Subcutaneous abdominal adipose tissue (tissue), 5 donors: ENCODE results near the gene RNF224.

Experiments
- H3K27ac ChIP-seq: one replicate; pipeline ENCODE4 v1.7.0; 2013; ENCODE audit warnings: low read depth, mild to moderate bottlenecking, inconsistent platforms, low read length, moderate library complexity
- H3K27me3 ChIP-seq, 5 donors: one replicate each; pipeline ENCODE4 v1.7.0; 2013; ENCODE audit warnings: low read length in 5 of 5, inconsistent platforms in 1 of 5; ENCODE audit not compliant: control insufficient read depth in 5 of 5, insufficient read depth in 4 of 5
- H3K36me3 ChIP-seq, 5 donors: one replicate each; pipeline ENCODE4 v1.7.0; 2013; ENCODE audit warnings: low read length in 5 of 5; ENCODE audit not compliant: control insufficient read depth in 5 of 5, insufficient read depth in 5 of 5
- H3K4me1 ChIP-seq, 5 donors: one replicate each; pipeline ENCODE4 v1.7.0; 2013; ENCODE audit warnings: low read length in 5 of 5, mild to moderate bottlenecking in 3 of 5, moderate library complexity in 1 of 5; ENCODE audit not compliant: control insufficient read depth in 5 of 5, insufficient read depth in 5 of 5
- H3K4me3 ChIP-seq, 5 donors: one replicate each; pipeline ENCODE4 v1.7.0; 2013; ENCODE audit warnings: low read length in 5 of 5, low read depth in 1 of 5
- H3K9ac ChIP-seq, 5 donors: one replicate each; pipeline ENCODE4 v1.7.0; 2013; ENCODE audit warnings: low read length in 5 of 5, mild to moderate bottlenecking in 4 of 5, moderate library complexity in 3 of 5
- H3K9me3 ChIP-seq, 5 donors: one replicate each; pipeline ENCODE4 v1.7.0; 2013; ENCODE audit warnings: low read length in 5 of 5; ENCODE audit not compliant: control insufficient read depth in 5 of 5
- donor health status: healthy.
- donor health status: healthy.
- donor health status: healthy.
- donor health status: healthy.
- donor health status: healthy.

The RNF224 gene

GRCh38 chr9:137226338-137227053 lies 806 bp upstream of the RNF224 start:
- Histone ChIP-seq H3K4me3 (no peak overlapping the region), H3K9ac (no peak overlapping the region), H3K27me3 (peaks cover 29 to 47% (median 46%) of the 10 kb centered on the region in 5 donors)

GRCh38 chr9:137227853-137228505 lies 677 bp downstream of the RNF224 start:
- no peak overlapping the region for H3K27ac ChIP-seq
- no peaks in the 10 kb centered on the region for H3K36me3 ChIP-seq
- peaks cover 40 to 59% (median 57%) of the 10 kb centered on the region in 5 donors for H3K27me3 ChIP-seq
- H3K9me3 ChIP-seq = no peaks in the 10 kb centered on the region
- peaks cover 0 to 10% (median 9%) of the 10 kb centered on the region in 5 donors for H3K4me1 ChIP-seq
- H3K4me3 ChIP-seq = no peak overlapping the region
- no peak overlapping the region for H3K9ac ChIP-seq

More at GRCh38 chr9:137226338-137227053, 806 bp upstream of the RNF224 start:
- Histone ChIP-seq H3K4me1 (peaks cover 0 to 18% (median 17%) of the 10 kb centered on the region in 5 donors), H3K27ac (no peak overlapping the region), H3K36me3 (no peaks in the 10 kb centered on the region), H3K9me3 (no peaks in the 10 kb centered on the region)

GRCh38 chr9:137228506-137228967 lies 1.2 kb downstream of the RNF224 start:
- H3K27ac ChIP-seq = no peak overlapping the region
- peaks cover 43 to 64% (median 61%) of the 10 kb centered on the region in 5 donors for H3K27me3 ChIP-seq
- H3K9ac ChIP-seq = no peak overlapping the region
- H3K4me3 ChIP-seq = no peak overlapping the region
- peaks cover 0 to 7% (median 7%) of the 10 kb centered on the region in 5 donors for H3K4me1 ChIP-seq
- no peaks in the 10 kb centered on the region for H3K9me3 ChIP-seq
- H3K36me3 ChIP-seq = no peaks in the 10 kb centered on the region

GRCh38 chr9:137228968-137229896 lies 1.9 kb downstream of the RNF224 start:
- no peaks in the 10 kb centered on the region for H3K36me3 ChIP-seq
- H3K4me1 ChIP-seq = peaks cover 0 to under 1% (median under 1%) of the 10 kb centered on the region in 5 donors
- no peak overlapping the region for H3K27ac ChIP-seq
- no peak overlapping the region for H3K4me3 ChIP-seq
- peaks cover 45 to 67% (median 64%) of the 10 kb centered on the region in 5 donors for H3K27me3 ChIP-seq
- no peak overlapping the region for H3K9ac ChIP-seq
- no peaks in the 10 kb centered on the region for H3K9me3 ChIP-seq

GRCh38 chr9:137229903-137230704 lies 2.8 kb downstream of the RNF224 start:
- no peak overlapping the region for H3K27ac ChIP-seq
- H3K27me3 ChIP-seq = peaks cover 53 to 76% (median 70%) of the 10 kb centered on the region in 5 donors
- no peaks in the 10 kb centered on the region for H3K4me1 ChIP-seq

GRCh38 chr9:137230705-137231371 lies 3.5 kb downstream of the RNF224 start, which contains the start of gene SLC34A3:
Gene SLC34A3 (plus strand): TSS chr9:137230901. CDS start chr9:137231703, 802 bp downstream.
- H3K36me3 ChIP-seq = no peaks in the 10 kb centered on the region
- H3K4me1 ChIP-seq = peaks cover 0 to 5% (median under 1%) of the 10 kb centered on the region in 5 donors
- no peaks in the 10 kb centered on the region for H3K9me3 ChIP-seq
- no peak within 1 kb of the TSS for H3K27ac ChIP-seq
- H3K27me3 ChIP-seq = peaks cover 59 to 80% (median 75%) of the 10 kb centered on the region in 5 donors
- peak within 1 kb of the TSS in 1 of 5 donors; percentile 13 for H3K9ac ChIP-seq
- H3K4me3 ChIP-seq = no peak within 1 kb of the TSS

More at GRCh38 chr9:137229903-137230704, 2.8 kb downstream of the RNF224 start:
- Histone ChIP-seq H3K9ac (no peak overlapping the region), H3K36me3 (no peaks in the 10 kb centered on the region), H3K4me3 (no peak overlapping the region), H3K9me3 (no peaks in the 10 kb centered on the region)

GRCh38 chr9:137231372-137232039 lies 4.2 kb downstream of the RNF224 start:
- H3K9me3 ChIP-seq = no peaks in the 10 kb centered on the region
- no peak overlapping the region for H3K27ac ChIP-seq
- H3K4me3 ChIP-seq = no peak overlapping the region
- peak overlapping the region in 1 of 5 donors; percentile 13 for H3K9ac ChIP-seq
- H3K4me1 ChIP-seq = peaks cover 0 to 11% (median 7%) of the 10 kb centered on the region in 5 donors
- H3K27me3 ChIP-seq = peaks cover 56 to 75% (median 72%) of the 10 kb centered on the region in 5 donors
- H3K36me3 ChIP-seq = no peaks in the 10 kb centered on the region

GRCh38 chr9:137232101-137232500 lies 4.8 kb downstream of the RNF224 start:
- peaks cover 0 to 17% (median 12%) of the 10 kb centered on the region in 5 donors for H3K4me1 ChIP-seq
- no peaks in the 10 kb centered on the region for H3K36me3 ChIP-seq
- peaks cover 53 to 71% (median 66%) of the 10 kb centered on the region in 5 donors for H3K27me3 ChIP-seq
- no peaks in the 10 kb centered on the region for H3K9me3 ChIP-seq
- H3K9ac ChIP-seq = no peak overlapping the region
- no peak overlapping the region for H3K27ac ChIP-seq
- H3K4me3 ChIP-seq = no peak overlapping the region
